SK-N-SH (cell line): ENCODE measurements around the gene KCNJ10. TPM values are rescaled to one million over a fixed set of nuclear protein-coding genes. Genes with fewer than 3 reads are reported as not detected.
A peak's percentile ranks its signal among the peaks of the same experiment; 100 is the strongest.

Source experiments
- CTCF ChIA-PET: fragments of 300-600, 350-600 bp; formaldehyde crosslinking; extraction: SDS; loops from one replicate; lab custom pipeline; 2021; lab: Yijun Ruan, JAX
- POLR2A ChIA-PET: fragments of 350-600 bp; sonication (Branson Sonifier 250); formaldehyde crosslinking; extraction: SDS; loops from one replicate; lab custom pipeline; 2020; ENCODE audit warnings: antibody characterized with exemption, inconsistent platforms; lab: Yijun Ruan, JAX
- DNase-seq: peaks from one replicate; pipeline ENCODE4 v3.0.0; 2012
- H2AFZ ChIP-seq: fragments of 200-600 bp; sonication (generic); 2 replicates; pipeline ENCODE4 v1.8.1; 2016; ENCODE audit warnings: antibody characterized with exemption, mild to moderate bottlenecking, low read depth
- H3F3A ChIP-seq: fragments of 200-600 bp; sonication (generic); replicated peaks from 2 replicates; pipeline ENCODE3; 2016; ENCODE audit warnings: antibody characterized with exemption, mild to moderate bottlenecking; ENCODE audit not compliant: insufficient read depth
- H3K27ac ChIP-seq, 2 experiments: fragments of 200-500 bp in 1 of 2; fragments of 200-600 bp in 1 of 2; sonication (Bioruptor generic) in 1 of 2; sonication (generic), shearing (Covaris generic) in 1 of 2; 2 replicates each; pipeline versions ENCODE4 v1.5.1 to v1.6.1; 2014 to 2016; ENCODE audit warnings: low read depth in 2 of 2, inconsistent platforms in 1 of 2, low read length in 1 of 2, mild to moderate bottlenecking in 1 of 2, mixed read lengths in 1 of 2
- H3K27me3 ChIP-seq: fragments of 200-600 bp; sonication (generic), shearing (Covaris generic); 2 replicates; pipeline ENCODE4 v1.6.1; 2016; ENCODE audit warnings: mixed run types; ENCODE audit not compliant: insufficient read depth
- H3K36me3 ChIP-seq, 2 experiments: fragments of 200-500 bp in 1 of 2; fragments of 200-600 bp in 1 of 2; sonication (Bioruptor generic) in 1 of 2; sonication (generic) in 1 of 2; replicated peaks in 1 of 2; 2 replicates each; pipeline versions ENCODE3 to v1.5.1; 2014 to 2016; ENCODE audit warnings: low read length in 1 of 2, mild to moderate bottlenecking in 1 of 2; ENCODE audit not compliant: insufficient read depth in 2 of 2, control insufficient read depth in 1 of 2
- H3K4me1 ChIP-seq, 2 experiments: fragments of 200-500 bp in 1 of 2; fragments of 200-600 bp in 1 of 2; sonication (Bioruptor generic) in 1 of 2; sonication (generic), shearing (Covaris generic) in 1 of 2; 2 replicates each; pipeline versions ENCODE4 v1.5.1 to v1.6.1; 2014 to 2016; ENCODE audit warnings: low read depth in 1 of 2, low read length in 1 of 2, mixed run types in 1 of 2; ENCODE audit not compliant: insufficient read depth in 2 of 2, control insufficient read depth in 1 of 2
- H3K4me2 ChIP-seq: fragments of 200-600 bp; sonication (generic), shearing (Covaris generic); 2 replicates; pipeline ENCODE4 v1.6.1; 2017; ENCODE audit warnings: mixed run types
- H3K4me3 ChIP-seq, 2 experiments: fragments of 200-500 bp in 1 of 2; fragments of 200-600 bp in 1 of 2; sonication (Bioruptor generic) in 1 of 2; sonication (generic), shearing (Covaris generic) in 1 of 2; 2 replicates each; pipeline versions ENCODE4 v1.5.1 to v1.8.1; 2014 to 2016; ENCODE audit warnings: low read depth in 2 of 2, inconsistent platforms in 1 of 2, low read length in 1 of 2, mild to moderate bottlenecking in 1 of 2, mixed read lengths in 1 of 2, moderate library complexity in 1 of 2
- H3K79me2 ChIP-seq: fragments of 200-600 bp; sonication (generic); 2 replicates; pipeline ENCODE4 v1.8.1; 2017; ENCODE audit warnings: mild to moderate bottlenecking; ENCODE audit not compliant: insufficient read depth
- H3K9ac ChIP-seq: fragments of 200-600 bp; sonication (generic); 2 replicates; pipeline ENCODE4 v1.6.1; 2017; ENCODE audit warnings: mixed run types
- H3K9me2 ChIP-seq: fragments of 200-600 bp; sonication (generic); 2 replicates; pipeline ENCODE4 v1.6.1; 2017; ENCODE audit warnings: mixed run types
- H3K9me3 ChIP-seq: fragments of 200-600 bp; sonication (generic); 2 replicates; pipeline ENCODE4 v1.6.1; 2017; ENCODE audit warnings: mixed run types, mild to moderate bottlenecking, moderate library complexity
- H4K20me1 ChIP-seq: fragments of 200-600 bp; sonication (generic); 2 replicates; pipeline ENCODE4 v1.6.1; 2017; ENCODE audit warnings: mild to moderate bottlenecking, mixed run types; ENCODE audit not compliant: insufficient read depth
- CTCF ChIP-seq: fragments of 200-600 bp; sonication (generic); IDR thresholded peaks from 2 replicates; pipeline ENCODE4 v1.6.1; 2017; ENCODE audit warnings: antibody characterized with exemption, mild to moderate bottlenecking, moderate library complexity
- IRF3 ChIP-seq: fragments of 150-350 bp; IDR thresholded peaks from 2 replicates; pipeline ENCODE4 v1.6.1; 2016; ENCODE audit warnings: mild to moderate bottlenecking, low read depth, low read length
- MEF2A ChIP-seq: IDR thresholded peaks from 2 replicates; pipeline ENCODE4 v1.4.0; 2012; ENCODE audit warnings: low read depth, borderline replicate concordance
- MXI1 ChIP-seq: IDR thresholded peaks from 2 replicates; pipeline ENCODE4 v1.6.1; 2012; ENCODE audit warnings: mild to moderate bottlenecking, low read depth, low read length, improper control_type of control experiment
- RFX5 ChIP-seq: IDR thresholded peaks from 2 replicates; pipeline ENCODE4 v1.6.1; 2012; ENCODE audit warnings: mild to moderate bottlenecking, improper control_type of control experiment, low read length
- SIN3A ChIP-seq: IDR thresholded peaks from 2 replicates; pipeline ENCODE4 v1.6.1; 2012; ENCODE audit warnings: low read depth, mild to moderate bottlenecking, low read length, moderate library complexity, borderline replicate concordance
- SMC3 ChIP-seq: IDR thresholded peaks from 2 replicates; pipeline ENCODE4 v1.6.1; 2012; ENCODE audit warnings: low read depth, low read length, improper control_type of control experiment
- TAF1 ChIP-seq: IDR thresholded peaks from 2 replicates; pipeline ENCODE4 v1.6.1; 2012; ENCODE audit warnings: low read depth, mild to moderate bottlenecking, low read length, moderate library complexity, borderline replicate concordance
- TCF12 ChIP-seq: IDR thresholded peaks from 2 replicates; pipeline ENCODE4 v1.4.0; 2012
- WGBS: methylation state at CpG from one replicate; pipeline ENCODE4 v1.1.6; 2017; ENCODE audit warnings: low lambda C conversion rate; 5-methylcytosine and 5-hydroxymethylcytosine counted together
- polyA plus RNA-seq, 3 experiments: library from polyadenylated mRNA; depleted of rRNA; stranded (reverse); fragments of >200 nt; gene quantifications; 2 replicates each; pipeline ENCODE4 v1.2.3, GENCODE V29; 2012

Gene KCNJ10
- polyA plus RNA-seq, 1 of the 3 experiments (the other 2 are of a cell fraction) = not detected

- no peaks in the 10 kb centered on the region for H3K9me3 ChIP-seq
- H3K9me2 ChIP-seq = no peaks in the 10 kb centered on the region
- H3K4me1 ChIP-seq = peaks cover 0 to 9% of the 10 kb centered on the region in 2 experiments; a peak in 1 of 4 replicates
- peaks cover 67% of the 10 kb centered on the region for H3K27me3 ChIP-seq
- H4K20me1 ChIP-seq = no peaks in the 10 kb centered on the region
- 42% methylated on average over 11 of the region's 15 CpGs for WGBS
- no peak for DNase-seq
- H3K36me3 ChIP-seq = no peaks in the 10 kb centered on the region
- TF ChIP-seq TCF12 (no peak), TAF1 (no peak), SIN3A (no peak), MEF2A (no peak), IRF3 (no peak), RFX5 (no peak), SMC3 (no peak)
- TF ChIP-seq, all 33 proteins: peak for 0
- H3K79me2 ChIP-seq = no peaks in the 10 kb centered on the region
- H3K4me3 ChIP-seq = no peak overlapping the region
- POLR2A ChIA-PET = no interaction called here
- H3K4me2 ChIP-seq = no peak overlapping the region
- CTCF ChIA-PET = interaction anchor here (1.2 to 3.3 kb wide), 3 partner anchors 9 to 23 kb away, joined by 6 to 18 read pairs (median 7); no protein-coding TSS in a partner anchor
- H3K27ac ChIP-seq = no peak overlapping the region
- H3K9ac ChIP-seq = no peak overlapping the region
- H3F3A ChIP-seq = no peaks in the 10 kb centered on the region
- no peak overlapping the region for H2AFZ ChIP-seq
Measured at GRCh38 chr1:160061369-160062229, 8.4 kb downstream of the KCNJ10 start.

GRCh38 chr1:160058087-160058486, 11.9 kb downstream of the KCNJ10 start:
- Histone ChIP-seq H3K9me2 (no peaks in the 10 kb centered on the region), H3K79me2 (no peaks in the 10 kb centered on the region), H3K36me3 (no peaks in the 10 kb centered on the region), H3K4me3 (no peak overlapping the region), H4K20me1 (no peaks in the 10 kb centered on the region), H3K4me2 (no peak overlapping the region), H3K27ac (no peak overlapping the region), H2AFZ (no peak overlapping the region), H3K9ac (no peak overlapping the region), H3K4me1 (peaks cover 0 to 9% of the 10 kb centered on the region in 2 experiments; a peak in 1 of 4 replicates), H3F3A (no peaks in the 10 kb centered on the region), H3K9me3 (no peaks in the 10 kb centered on the region), H3K27me3 (peaks cover 70% of the 10 kb centered on the region)
- no peak for TF ChIP-seq MXI1
- peak; percentile 19; the same call in 1 of the 2 replicates for TF ChIP-seq CTCF
- WGBS = 42% methylated on average over 2 of the region's 2 CpGs
- DNase-seq = no peak
- ChIA-PET CTCF (interaction anchor here (1.1 to 9.8 kb wide), 6 partner anchors 8 to 233 kb away, joined by 3 to 76 read pairs (median 13); partner anchors contain the start of gene KCNJ9), POLR2A (no interaction called here)
